Vagina (tissue), 2 donors: ENCODE results near the gene SLC52A3.

Source experiments
- CTCF ChIP-seq, 3 experiments: fragments of 450-650 bp in 2 of 3; fragments of 200-600 bp in 1 of 3; sonication (generic) in 1 of 3; IDR thresholded peaks; one replicate each; pipeline ENCODE4 v1.5.1; 2017 to 2019; ENCODE audit warnings: antibody characterized with exemption in 3 of 3, mild to moderate bottlenecking in 2 of 3, moderate library complexity in 2 of 3
- POLR2A ChIP-seq, 2 donors: fragments of 450-650 bp; IDR thresholded peaks; one replicate each; pipeline ENCODE4 v1.6.1; 2017; ENCODE audit warnings: antibody characterized with exemption in 2 of 2, mild to moderate bottlenecking in 2 of 2, moderate library complexity in 2 of 2
- POLR2AphosphoS5 ChIP-seq, 2 donors: sonication (generic); formaldehyde crosslinking; IDR thresholded peaks; one replicate each; pipeline ENCODE4 v1.9.0; 2017; ENCODE audit warnings: antibody characterized with exemption in 2 of 2, mild to moderate bottlenecking in 2 of 2, low read depth in 1 of 2; ENCODE audit not compliant: insufficient read depth in 1 of 2

- no peak for TF ChIP-seq CTCF (IDR thresholded peaks at IDR 0.05)
- no peak for TF ChIP-seq POLR2AphosphoS5 (IDR thresholded peaks at IDR 0.05; ENCODE audit: insufficient read depth in 1 of 2, low read depth in 1 of 2)
- TF ChIP-seq POLR2A (IDR thresholded peaks at IDR 0.05): no peak
Measured at GRCh38 chr20:791056-791455, 22.8 kb upstream of the SLC52A3 start.
